GM12878 (cell line): ENCODE measurements around the gene BICRAL. TPM values are rescaled to one million over a fixed set of nuclear protein-coding genes. Genes with fewer than 3 reads are reported as not detected.

Experiments
- CBFB ChIP-seq: IDR thresholded peaks from 2 replicates; pipeline ENCODE4 v1.6.1; 2016; ENCODE audit warnings: antibody characterized with exemption, low read depth
- E2F4 ChIP-seq: IDR thresholded peaks from 2 replicates; pipeline ENCODE4 v1.6.1; 2012; ENCODE audit warnings: low read depth, low read length, improper control_type of control experiment
- E2F8 ChIP-seq: fragments of 450-650 bp; IDR thresholded peaks from 2 replicates; pipeline ENCODE4 v1.6.1; 2018; ENCODE audit warnings: mild to moderate bottlenecking, low read depth, moderate library complexity; ENCODE audit not compliant: partially characterized antibody
- E4F1 ChIP-seq: fragments of 450-650 bp; IDR thresholded peaks from 2 replicates; pipeline ENCODE4 v1.6.1; 2018; ENCODE audit warnings: borderline replicate concordance, mild to moderate bottlenecking; ENCODE audit not compliant: partially characterized antibody
- EED ChIP-seq: sonication (generic); IDR thresholded peaks from 2 replicates; pipeline ENCODE4 v1.6.1; 2016; ENCODE audit warnings: antibody characterized with exemption, low read depth
- FOS ChIP-seq: IDR thresholded peaks from 3 replicates; pipeline ENCODE4 v1.6.1; 2011; ENCODE audit warnings: borderline replicate concordance; ENCODE audit not compliant: insufficient read length; ENCODE audit errors: extremely low read depth
- IKZF2 ChIP-seq, 2 experiments: fragments of 450-650 bp; IDR thresholded peaks; 2 replicates each; pipeline ENCODE4 v1.6.1; 2017; ENCODE audit warnings: mild to moderate bottlenecking in 2 of 2, moderate library complexity in 2 of 2
- MAX ChIP-seq: IDR thresholded peaks from 2 replicates; pipeline ENCODE4 v1.6.1; 2012; ENCODE audit warnings: low read depth, low read length, improper control_type of control experiment
- MYB ChIP-seq: fragments of 150-350 bp; IDR thresholded peaks from 2 replicates; pipeline ENCODE4 v1.6.1; 2014; ENCODE audit warnings: mild to moderate bottlenecking, low read depth, low read length, borderline replicate concordance
- MYC ChIP-seq: IDR thresholded peaks from 2 replicates; pipeline ENCODE4 v1.6.1; 2011; ENCODE audit warnings: mild to moderate bottlenecking, low read length, moderate library complexity, inconsistent platforms; ENCODE audit not compliant: insufficient read depth, insufficient replicate concordance, insufficient read length, severe bottlenecking
- NR2C2 ChIP-seq: IDR thresholded peaks from 2 replicates; pipeline ENCODE4 v1.6.1; 2011; ENCODE audit warnings: borderline replicate concordance, low read depth; ENCODE audit not compliant: control insufficient read depth, insufficient read length
- POU2F2 ChIP-seq: IDR thresholded peaks from 3 replicates; pipeline ENCODE4 v1.6.1; 2011; ENCODE audit warnings: low read depth, mild to moderate bottlenecking, low read length, borderline replicate concordance
- RUNX3 ChIP-seq: IDR thresholded peaks from 2 replicates; pipeline ENCODE4 v1.6.1; 2012; ENCODE audit warnings: low read length, inconsistent platforms
- SIN3A ChIP-seq: IDR thresholded peaks from 2 replicates; pipeline ENCODE4 v1.6.1; 2012; ENCODE audit warnings: low read depth, low read length, improper control_type of control experiment
- SMAD5 ChIP-seq: IDR thresholded peaks from 2 replicates; pipeline ENCODE4 v1.6.1; 2016; ENCODE audit warnings: antibody characterized with exemption, low read depth
- SREBF2 ChIP-seq: IDR thresholded peaks from 2 replicates; pipeline ENCODE4 v1.6.1; 2012; ENCODE audit warnings: mild to moderate bottlenecking, low read length
- TAF1 ChIP-seq: IDR thresholded peaks from 2 replicates; pipeline ENCODE4 v1.6.1; 2011; ENCODE audit warnings: mild to moderate bottlenecking, low read depth, low read length, borderline replicate concordance
- TCF7 ChIP-seq: IDR thresholded peaks from 2 replicates; pipeline ENCODE4 v1.6.1; 2014; ENCODE audit warnings: antibody characterized with exemption, borderline replicate concordance
- YBX1 ChIP-seq: fragments of 450-650 bp; IDR thresholded peaks from 2 replicates; pipeline ENCODE4 v1.6.1; 2016; ENCODE audit warnings: antibody characterized with exemption
- ZNF592 ChIP-seq: fragments of 450-650 bp; IDR thresholded peaks from 2 replicates; pipeline ENCODE4 v1.6.1; 2017; ENCODE audit warnings: mild to moderate bottlenecking, moderate library complexity
- polyA plus RNA-seq, 11 experiments: library from polyadenylated mRNA; depleted of rRNA in 4 of 11; unstranded in 6 of 11; stranded (reverse) in 5 of 11; fragments of >200 nt; fragmentation: Nextera tagmentation in 4 of 11; fragmentation: Illumina TruSeq in 1 of 11; extraction: Ambion mirVana in 4 of 11; extraction: Trizol in 1 of 11; gene quantifications; 1 replicate in 1 of 11; 2 replicates in 10 of 11; pipeline versions ENCODE4 v1.2.1 to v1.2.3, GENCODE V29; 2011 to 2016; ENCODE audit warnings: inconsistent platforms in 2 of 11, missing spikeins in 2 of 11, low read depth in 1 of 11
- total RNA-seq, 4 experiments: library from RNA; depleted of rRNA in 3 of 4; stranded (reverse); fragments of >200 nt in 3 of 4; fragmentation: Illumina TruSeq in 1 of 4; extraction: Trizol in 1 of 4; gene quantifications; 2 replicates each; pipeline versions ENCODE4 v1.2.1 to v1.2.3, GENCODE V29; 2013 to 2021

The BICRAL gene
- total and polyA plus RNA-seq, 10 of the 15 experiments (the other 5 are each of a cell fraction or from before 2014, with no cell fraction given) = 1.9 to 16.6 (median 8.5) TPM

- TF ChIP-seq ZNF592 (no peak), TCF7 (no peak), CBFB (0 out of 2 replicates have a peak, but pooled peaks have one; percentile 8), SREBF2 (no peak), IKZF2 (IDR thresholded peaks at IDR 0.05) (0 out of 4 replicates have a peak, but pooled peaks have one; percentile 5 to 17), TAF1 (no peak), MYC (no peak), MAX (no peak), POU2F2 (0 out of 3 replicates have a peak, but pooled peaks have one; percentile 6), E2F8 (no peak), NR2C2 (no peak), FOS (no peak), E2F4 (no peak), E4F1 (no peak), YBX1 (no peak), SMAD5 (no peak), SIN3A (no peak), RUNX3 (peak; percentile 71; the same call in 1 of the 2 replicates), EED (0 out of 2 replicates have a peak, but pooled peaks have one; percentile 20), MYB (no peak)
These were observed 36.7 kb upstream of the BICRAL start (continued) for GRCh38 chr6:42745083-42745639.
